Keratinocyte (primary cell): Measurements from ENCODE around the gene MAMDC2.

ENCODE experiments used
- CTCF ChIP-seq, 3 experiments: IDR thresholded peaks in 1 of 3; conservative IDR thresholded peaks in 1 of 3; optimal IDR thresholded peaks in 1 of 3; 2 replicates in 2 of 3; 3 replicates in 1 of 3; pipeline versions ENCODE3 to v1.5.1; 2011; ENCODE audit warnings: low read length in 3 of 3, mild to moderate bottlenecking in 3 of 3, moderate library complexity in 2 of 3, control low read depth in 1 of 3, inconsistent platforms in 1 of 3; ENCODE audit not compliant: insufficient read depth in 2 of 3; ENCODE audit errors: extremely low read depth in 1 of 3
- EZH2 ChIP-seq: IDR thresholded peaks from one replicate; pipeline ENCODE4 v1.6.1; 2012; ENCODE audit warnings: inconsistent platforms, mild to moderate bottlenecking, low read length, moderate library complexity

- TF ChIP-seq CTCF (optimal IDR thresholded peaks at IDR 0.05 in 1 of 3, IDR thresholded peaks at IDR 0.05 in 1 of 3, conservative IDR thresholded peaks at IDR 0.05 in 1 of 3; ENCODE audit: extremely low read depth in 1 of 3, insufficient read depth in 2 of 3, low read length in 3 of 3) (no peak), EZH2 (no peak)
Measured at GRCh38 chr9:70053864-70054263, 10.2 kb downstream of the MAMDC2 start.
